ENCODE measurements around the gene MARCHF4. TPM values are rescaled to one million over a fixed set of nuclear protein-coding genes. Genes with fewer than 3 reads are reported as not detected.

Gene MARCHF4
- total RNA-seq, 1 experiment from 2014 or later = 6.1 TPM

DNA sequence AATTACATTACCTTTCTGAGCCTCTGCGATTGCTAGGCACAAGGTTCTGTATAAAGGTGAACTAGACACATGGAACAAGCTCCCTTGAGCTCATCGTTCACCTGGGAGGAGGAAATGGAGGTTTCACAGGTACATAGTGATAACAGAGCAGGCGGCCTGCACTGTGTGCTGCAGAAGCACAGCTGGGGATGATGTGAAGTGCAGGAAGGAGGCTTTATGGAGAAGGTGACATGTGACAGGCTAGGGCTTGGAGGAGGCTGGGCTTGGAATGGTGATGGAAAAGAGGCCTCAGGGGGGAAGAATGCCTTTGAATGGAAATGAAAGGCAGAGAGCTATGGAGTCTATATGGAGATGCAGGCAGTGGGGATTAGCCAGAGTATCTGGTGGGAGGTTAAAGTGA lies 22.9 kb downstream of the MARCHF4 start:
- Histone ChIP-seq H3K4me1 (ENCODE audit: insufficient read depth, low read length, poor library complexity, severe bottlenecking) (no peaks in the 10 kb centered on the region), H3K27me3 (replicated peaks; ENCODE audit: insufficient read depth, low read depth, low read length, poor library complexity) (no peaks in the 10 kb centered on the region), H3K9me3 (ENCODE audit: low read depth, low read length, poor library complexity, severe bottlenecking) (no peaks in the 10 kb centered on the region), H3K27ac (ENCODE audit: low read depth, low read length, poor library complexity, severe bottlenecking) (no peak overlapping the region), H3K4me3 (ENCODE audit: low read depth, low read length, poor library complexity, severe bottlenecking) (no peak overlapping the region), H3K36me3 (ENCODE audit: insufficient read depth, low read length, poor library complexity, severe bottlenecking) (no peaks in the 10 kb centered on the region)
- TF ChIP-seq, protein P1, sequence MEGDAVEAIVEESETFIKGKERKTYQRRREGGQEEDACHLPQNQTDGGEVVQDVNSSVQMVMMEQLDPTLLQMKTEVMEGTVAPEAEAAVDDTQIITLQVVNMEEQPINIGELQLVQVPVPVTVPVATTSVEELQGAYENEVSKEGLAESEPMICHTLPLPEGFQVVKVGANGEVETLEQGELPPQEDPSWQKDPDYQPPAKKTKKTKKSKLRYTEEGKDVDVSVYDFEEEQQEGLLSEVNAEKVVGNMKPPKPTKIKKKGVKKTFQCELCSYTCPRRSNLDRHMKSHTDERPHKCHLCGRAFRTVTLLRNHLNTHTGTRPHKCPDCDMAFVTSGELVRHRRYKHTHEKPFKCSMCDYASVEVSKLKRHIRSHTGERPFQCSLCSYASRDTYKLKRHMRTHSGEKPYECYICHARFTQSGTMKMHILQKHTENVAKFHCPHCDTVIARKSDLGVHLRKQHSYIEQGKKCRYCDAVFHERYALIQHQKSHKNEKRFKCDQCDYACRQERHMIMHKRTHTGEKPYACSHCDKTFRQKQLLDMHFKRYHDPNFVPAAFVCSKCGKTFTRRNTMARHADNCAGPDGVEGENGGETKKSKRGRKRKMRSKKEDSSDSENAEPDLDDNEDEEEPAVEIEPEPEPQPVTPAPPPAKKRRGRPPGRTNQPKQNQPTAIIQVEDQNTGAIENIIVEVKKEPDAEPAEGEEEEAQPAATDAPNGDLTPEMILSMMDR (conservative IDR thresholded peaks at IDR 0.05; ENCODE audit: low read depth, low read length) = no peak
- TF ChIP-seq EZH2 (IDR thresholded peaks at IDR 0.05; ENCODE audit: borderline replicate concordance, low read depth, low read length, poor library complexity, severe bottlenecking) = no peak
- intact Hi-C loops (cut with micrococcal nuclease; ENCODE audit: unreplicated experiment) = no loop called here
- no peak for DNase-seq (ENCODE audit: low spot score)
- BruUV-seq (replicated peaks) = no TSS peak
- CTCF ChIA-PET = no interaction called here
- POLR2A ChIA-PET (ENCODE audit: low non-redundant PET) = no interaction called here

DNA sequence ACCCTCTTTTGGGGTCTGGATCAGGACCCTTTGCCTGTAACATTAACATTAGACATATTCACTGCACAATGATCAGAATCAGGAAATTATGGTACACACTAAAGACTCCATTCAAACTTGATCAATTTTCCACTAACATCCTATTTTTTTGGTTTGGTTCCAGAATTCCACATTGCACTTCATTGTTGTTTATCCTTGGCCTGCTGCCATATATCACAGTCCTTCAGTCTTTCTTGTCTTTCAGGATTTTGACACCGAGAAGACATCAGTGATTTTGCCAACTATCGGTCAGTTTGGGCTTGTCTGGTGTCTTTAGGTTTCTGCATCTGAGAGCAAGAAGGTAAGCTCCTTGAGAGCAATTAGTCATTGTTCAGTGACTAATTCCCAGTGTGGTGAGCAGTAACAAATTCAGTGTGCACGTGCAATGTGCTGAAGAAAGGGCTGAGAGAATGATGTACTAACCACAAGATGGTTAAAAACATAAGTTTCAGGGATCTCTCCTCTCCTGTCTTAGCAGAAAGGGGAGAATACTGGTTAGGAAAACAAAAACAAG lies 23.5 kb downstream of the MARCHF4 start:
- intact Hi-C loops (cut with micrococcal nuclease; ENCODE audit: unreplicated experiment) = no loop called here
- Histone ChIP-seq H3K27ac (ENCODE audit: low read depth, low read length, poor library complexity, severe bottlenecking) (no peak overlapping the region), H3K36me3 (ENCODE audit: insufficient read depth, low read length, poor library complexity, severe bottlenecking) (no peaks in the 10 kb centered on the region), H3K9me3 (ENCODE audit: low read depth, low read length, poor library complexity, severe bottlenecking) (no peaks in the 10 kb centered on the region), H3K4me3 (ENCODE audit: low read depth, low read length, poor library complexity, severe bottlenecking) (no peak overlapping the region), H3K27me3 (replicated peaks; ENCODE audit: insufficient read depth, low read depth, low read length, poor library complexity) (no peaks in the 10 kb centered on the region), H3K4me1 (ENCODE audit: insufficient read depth, low read length, poor library complexity, severe bottlenecking) (no peaks in the 10 kb centered on the region)
- CTCF ChIA-PET = no interaction called here
- TF ChIP-seq, protein P1 (conservative IDR thresholded peaks at IDR 0.05; ENCODE audit: low read depth, low read length) = no peak
- no peak for TF ChIP-seq EZH2 (IDR thresholded peaks at IDR 0.05; ENCODE audit: borderline replicate concordance, low read depth, low read length, poor library complexity, severe bottlenecking)
- POLR2A ChIA-PET (ENCODE audit: low non-redundant PET) = no interaction called here
- no TSS peak for BruUV-seq (replicated peaks)
- DNase-seq (ENCODE audit: low spot score) = no peak

DNA sequence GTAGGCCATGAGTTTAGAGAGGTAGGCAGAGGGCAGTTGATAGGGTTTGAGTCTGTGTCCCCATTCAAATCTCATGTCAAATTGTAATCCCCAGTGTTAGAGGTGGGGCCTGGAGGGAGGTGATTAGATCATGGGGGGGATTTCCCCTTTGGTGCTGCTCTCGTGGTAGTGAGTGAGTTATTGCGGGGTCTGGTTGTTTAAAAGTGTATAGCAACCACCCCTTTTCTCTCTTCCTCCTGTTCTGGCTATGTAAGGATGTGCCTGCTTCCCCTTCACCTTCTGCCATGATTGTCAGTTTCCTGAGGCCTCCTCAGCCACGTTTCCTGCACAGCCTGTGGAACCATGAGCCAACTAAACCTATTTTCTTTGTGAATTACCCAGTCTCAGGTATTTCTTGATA lies 25.5 kb downstream of the MARCHF4 start:
- POLR2A ChIA-PET (ENCODE audit: low non-redundant PET) = no interaction called here
- Histone ChIP-seq H3K36me3 (ENCODE audit: insufficient read depth, low read length, poor library complexity, severe bottlenecking) (no peaks in the 10 kb centered on the region), H3K9me3 (ENCODE audit: low read depth, low read length, poor library complexity, severe bottlenecking) (no peaks in the 10 kb centered on the region), H3K4me1 (ENCODE audit: insufficient read depth, low read length, poor library complexity, severe bottlenecking) (peaks cover 1% of the 10 kb centered on the region), H3K27ac (ENCODE audit: low read depth, low read length, poor library complexity, severe bottlenecking) (no peak overlapping the region), H3K4me3 (ENCODE audit: low read depth, low read length, poor library complexity, severe bottlenecking) (no peak overlapping the region), H3K27me3 (replicated peaks; ENCODE audit: insufficient read depth, low read depth, low read length, poor library complexity) (no peaks in the 10 kb centered on the region)
- CTCF ChIA-PET = no interaction called here
- no TSS peak for BruUV-seq (replicated peaks)
- intact Hi-C loops (cut with micrococcal nuclease; ENCODE audit: unreplicated experiment) = no loop called here
- TF ChIP-seq, protein P1 (conservative IDR thresholded peaks at IDR 0.05; ENCODE audit: low read depth, low read length) = no peak
- TF ChIP-seq EZH2 (IDR thresholded peaks at IDR 0.05; ENCODE audit: borderline replicate concordance, low read depth, low read length, poor library complexity, severe bottlenecking) = no peak
- no peak for DNase-seq (ENCODE audit: low spot score)
